Gastroesophageal sphincter (tissue), 3 donors: ENCODE results near the gene NRL.

Source experiments
- EP300 ChIP-seq: sonication (generic); formaldehyde crosslinking; IDR thresholded peaks from one replicate; pipeline ENCODE4 v1.6.1; 2017; ENCODE audit warnings: antibody characterized with exemption, mild to moderate bottlenecking
- POLR2A ChIP-seq, 2 donors: fragments of 450-650 bp; IDR thresholded peaks; one replicate each; pipeline ENCODE4 v1.6.1; 2017; ENCODE audit warnings: antibody characterized with exemption in 2 of 2, mild to moderate bottlenecking in 2 of 2, moderate library complexity in 1 of 2
- TF ChIP-seq, protein P1 (sequence below), 4 experiments: fragments of 200-600 bp in 2 of 4; fragments of 450-650 bp in 2 of 4; sonication (generic) in 1 of 4; IDR thresholded peaks; one replicate each; pipeline ENCODE4 v1.5.1; 2017 to 2019; ENCODE audit warnings: antibody characterized with exemption in 4 of 4, mild to moderate bottlenecking in 2 of 4, moderate library complexity in 2 of 4

DNA sequence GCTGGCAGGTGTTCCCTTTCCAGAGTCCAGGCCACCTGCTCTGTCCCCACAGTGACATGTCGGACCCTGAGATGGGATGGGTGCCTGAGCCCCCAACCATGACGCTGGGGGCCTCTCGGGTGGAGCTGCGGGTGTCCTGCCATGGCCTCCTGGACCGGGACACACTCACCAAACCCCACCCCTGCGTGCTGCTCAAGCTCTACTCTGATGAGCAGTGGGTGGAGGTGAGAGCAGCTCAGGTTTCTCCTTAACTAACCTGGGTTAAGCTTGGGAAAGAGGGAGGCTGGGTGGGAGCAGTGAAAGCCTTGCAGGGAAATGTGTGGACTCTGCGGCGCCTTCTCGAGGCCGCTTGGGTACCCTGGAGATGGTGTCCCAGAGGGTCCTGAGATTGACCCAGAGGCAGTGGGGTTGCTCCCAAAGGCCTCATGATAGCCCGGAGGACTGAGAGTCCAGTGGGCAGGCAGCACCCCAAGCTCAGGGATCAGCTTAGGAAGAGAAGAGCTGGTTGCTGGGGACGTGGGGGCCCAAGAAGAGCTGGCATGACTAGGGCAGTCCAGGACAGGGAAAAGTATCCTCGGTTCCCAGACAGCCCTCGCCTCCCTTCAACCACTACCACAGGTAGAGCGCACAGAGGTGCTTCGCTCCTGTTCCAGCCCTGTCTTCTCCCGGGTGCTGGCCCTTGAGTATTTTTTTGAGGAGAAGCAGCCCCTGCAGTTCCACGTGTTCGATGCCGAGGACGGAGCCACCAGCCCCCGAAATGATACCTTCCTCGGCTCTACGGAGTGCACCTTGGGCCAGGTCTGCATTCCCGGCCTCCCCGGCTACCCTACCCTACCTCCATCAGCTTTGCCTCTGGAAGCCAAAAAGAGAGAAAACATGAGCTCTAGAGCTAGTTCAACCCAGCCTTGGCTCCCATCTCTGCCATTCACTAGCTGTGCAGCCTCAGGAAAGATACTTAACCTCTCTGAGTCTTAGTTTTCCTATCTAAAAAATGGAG, 41.6 kb downstream of the NRL start:
- TF ChIP-seq, protein P1, sequence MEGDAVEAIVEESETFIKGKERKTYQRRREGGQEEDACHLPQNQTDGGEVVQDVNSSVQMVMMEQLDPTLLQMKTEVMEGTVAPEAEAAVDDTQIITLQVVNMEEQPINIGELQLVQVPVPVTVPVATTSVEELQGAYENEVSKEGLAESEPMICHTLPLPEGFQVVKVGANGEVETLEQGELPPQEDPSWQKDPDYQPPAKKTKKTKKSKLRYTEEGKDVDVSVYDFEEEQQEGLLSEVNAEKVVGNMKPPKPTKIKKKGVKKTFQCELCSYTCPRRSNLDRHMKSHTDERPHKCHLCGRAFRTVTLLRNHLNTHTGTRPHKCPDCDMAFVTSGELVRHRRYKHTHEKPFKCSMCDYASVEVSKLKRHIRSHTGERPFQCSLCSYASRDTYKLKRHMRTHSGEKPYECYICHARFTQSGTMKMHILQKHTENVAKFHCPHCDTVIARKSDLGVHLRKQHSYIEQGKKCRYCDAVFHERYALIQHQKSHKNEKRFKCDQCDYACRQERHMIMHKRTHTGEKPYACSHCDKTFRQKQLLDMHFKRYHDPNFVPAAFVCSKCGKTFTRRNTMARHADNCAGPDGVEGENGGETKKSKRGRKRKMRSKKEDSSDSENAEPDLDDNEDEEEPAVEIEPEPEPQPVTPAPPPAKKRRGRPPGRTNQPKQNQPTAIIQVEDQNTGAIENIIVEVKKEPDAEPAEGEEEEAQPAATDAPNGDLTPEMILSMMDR (IDR thresholded peaks at IDR 0.05) = no peak
- TF ChIP-seq EP300 = no peak
- TF ChIP-seq POLR2A (IDR thresholded peaks at IDR 0.05) = no peak
